Daoy (cell line): ENCODE measurements around the gene GTF3C6. TPM values are rescaled to one million over a fixed set of nuclear protein-coding genes. Genes with fewer than 3 reads are reported as not detected.
"Not testable (repeated sequence)": the region's sequence is repeated elsewhere in the genome, so short reads cannot be mapped to it uniquely, and the experiment has no call there.

Experiments used
- DNase-seq: peaks from one replicate; pipeline ENCODE4 v3.0.0-alpha.2; 2015; ENCODE audit warnings: low read depth
- total RNA-seq: library from RNA; depleted of rRNA; stranded (reverse); fragments of >200 nt; shearing (Covaris generic); gene quantifications from 2 replicates; pipeline ENCODE4 v1.2.3, GENCODE V29; 2014; rRNA removed

GTF3C6 gene
- total RNA-seq, 1 experiment from 2014 or later = 167 TPM

DNA sequence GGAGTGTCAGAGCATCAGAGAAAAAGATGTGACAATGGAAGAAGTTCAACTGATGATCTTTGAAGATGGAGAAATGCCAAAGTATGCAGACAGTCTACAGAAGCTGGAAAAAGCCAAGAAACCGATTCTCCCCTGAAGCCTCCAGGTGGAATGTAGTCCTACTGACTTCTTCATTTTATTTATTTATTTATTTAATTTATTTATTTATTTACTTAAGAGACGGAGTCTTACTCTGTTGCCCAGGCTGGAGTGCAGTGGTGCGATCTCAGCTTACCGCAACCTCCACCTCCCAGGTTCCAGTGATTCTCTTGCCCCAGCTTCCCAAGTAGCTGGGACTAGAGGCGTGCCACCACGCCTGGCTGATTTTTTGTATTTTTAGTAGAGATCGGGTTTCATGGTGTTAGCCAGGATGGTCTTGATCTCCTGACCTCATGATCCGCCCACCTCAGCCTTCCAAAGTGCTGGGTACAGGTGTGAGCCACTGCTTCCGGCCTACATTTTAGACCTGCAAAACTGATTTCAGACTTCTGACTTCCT, 21.1 kb downstream of the GTF3C6 start:
- DNase-seq = no peak

DNA sequence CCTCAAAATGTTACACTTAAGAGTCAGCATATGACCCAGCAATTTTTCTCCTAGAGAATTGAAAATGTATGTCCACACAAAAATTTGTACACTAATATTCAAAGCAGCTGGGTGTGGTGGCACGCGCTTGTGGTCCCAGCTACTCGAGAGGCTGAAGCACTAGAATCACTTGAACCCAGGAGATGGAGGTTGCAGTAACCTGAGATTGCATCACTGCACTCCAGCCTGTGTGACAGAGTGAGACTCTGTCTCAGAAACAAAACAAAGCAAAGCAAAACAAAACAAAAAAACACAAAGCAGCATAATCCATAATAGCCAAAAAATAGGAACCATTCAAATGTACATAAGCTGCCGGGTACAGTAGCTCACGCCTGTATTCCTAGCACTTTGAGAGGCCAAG, 21.7 kb downstream of the GTF3C6 start:
- DNase-seq = no peak

DNA sequence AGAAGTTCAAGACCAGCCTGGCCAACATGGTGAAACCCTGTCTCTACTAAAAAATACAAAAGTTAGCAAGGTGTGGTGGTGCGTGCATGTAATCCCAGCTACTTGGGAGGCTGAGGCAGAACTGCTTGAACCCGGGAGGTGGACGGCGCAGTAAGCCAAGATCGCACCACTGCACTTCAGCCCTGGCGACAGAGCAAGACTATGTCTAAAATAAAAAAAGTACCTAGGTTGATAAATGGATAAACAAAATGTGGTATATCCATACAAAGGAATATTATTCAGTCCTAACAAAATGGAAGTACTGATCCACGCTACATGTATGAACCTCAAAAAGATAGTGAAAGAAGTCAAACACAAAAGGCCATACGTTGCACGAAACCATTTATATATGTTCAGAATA, 22.1 kb downstream of the GTF3C6 start:
- DNase-seq = no peak

DNA sequence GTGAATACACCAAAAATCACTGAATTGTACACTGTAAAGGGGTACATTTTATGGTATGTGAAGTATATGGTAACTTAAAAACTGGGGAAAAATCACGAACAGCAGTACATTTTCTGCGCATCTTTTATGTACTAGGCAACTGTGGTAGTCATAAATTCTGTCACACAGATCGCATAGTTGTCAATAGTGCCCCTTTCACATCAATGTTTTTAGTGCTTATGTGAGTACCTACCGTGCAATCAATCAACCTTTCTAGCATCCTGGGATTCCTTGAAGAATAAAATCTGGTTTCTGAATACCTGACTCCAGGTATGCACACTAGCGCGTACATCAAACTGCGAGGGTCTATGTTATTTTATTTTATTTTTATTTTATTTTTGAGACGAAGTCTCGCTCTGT, 22.7 kb downstream of the GTF3C6 start:
- no peak for DNase-seq

DNA sequence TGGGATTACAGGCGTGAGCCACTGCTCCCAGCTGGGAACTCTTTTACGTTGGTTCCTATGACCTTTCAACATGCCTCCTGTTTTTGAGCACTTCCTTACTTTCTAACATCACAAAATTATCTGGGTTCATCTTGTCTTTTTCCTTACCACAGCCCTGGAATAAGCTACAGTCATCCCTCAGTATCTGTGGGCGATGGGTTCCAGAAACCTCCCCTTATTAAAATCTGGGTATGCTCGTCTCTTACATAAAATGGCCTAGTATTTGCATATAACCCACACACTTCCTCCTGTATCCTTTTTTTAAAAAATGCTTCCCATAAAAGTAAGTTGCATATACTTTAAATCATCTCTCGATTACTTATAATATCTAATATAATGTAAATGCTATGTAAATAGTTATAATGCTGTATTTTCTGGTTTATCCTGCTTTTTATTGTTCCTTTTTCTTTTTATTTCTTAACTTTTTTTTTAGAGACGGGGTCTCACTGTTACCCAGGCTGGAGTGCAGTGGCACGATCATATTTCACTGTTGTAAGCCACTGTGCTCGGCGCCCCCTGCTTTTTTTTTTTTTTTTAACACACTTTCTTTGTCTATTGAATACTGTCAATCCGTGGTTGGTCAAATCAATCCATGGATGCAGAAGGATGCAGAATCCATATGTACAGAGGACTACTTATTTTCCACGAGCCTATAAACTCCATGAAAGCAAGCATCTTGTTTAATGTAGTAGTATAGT, 32.5 kb downstream of the GTF3C6 start:
- no peak for DNase-seq

DNA sequence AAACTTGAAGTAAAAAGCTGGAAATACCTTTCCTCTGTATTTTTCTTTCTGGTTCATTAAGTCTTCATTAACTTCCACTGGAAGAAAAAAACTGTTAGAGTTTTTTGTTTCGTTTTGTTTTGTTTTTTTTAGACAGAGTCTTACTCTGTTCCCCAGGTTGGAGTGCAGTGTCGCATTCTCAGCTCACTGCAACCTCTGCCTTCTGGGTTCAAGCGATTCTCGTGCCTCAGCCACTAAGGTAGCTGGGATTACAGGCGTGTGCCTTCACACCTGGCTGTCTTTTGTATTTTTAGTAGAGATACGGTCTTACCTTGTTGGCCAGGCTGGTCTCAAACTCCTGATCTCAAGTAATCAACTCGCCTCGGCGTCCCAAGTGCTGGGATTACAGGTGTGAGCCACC, 38.2 kb downstream of the GTF3C6 start:
- no peak for DNase-seq

DNA sequence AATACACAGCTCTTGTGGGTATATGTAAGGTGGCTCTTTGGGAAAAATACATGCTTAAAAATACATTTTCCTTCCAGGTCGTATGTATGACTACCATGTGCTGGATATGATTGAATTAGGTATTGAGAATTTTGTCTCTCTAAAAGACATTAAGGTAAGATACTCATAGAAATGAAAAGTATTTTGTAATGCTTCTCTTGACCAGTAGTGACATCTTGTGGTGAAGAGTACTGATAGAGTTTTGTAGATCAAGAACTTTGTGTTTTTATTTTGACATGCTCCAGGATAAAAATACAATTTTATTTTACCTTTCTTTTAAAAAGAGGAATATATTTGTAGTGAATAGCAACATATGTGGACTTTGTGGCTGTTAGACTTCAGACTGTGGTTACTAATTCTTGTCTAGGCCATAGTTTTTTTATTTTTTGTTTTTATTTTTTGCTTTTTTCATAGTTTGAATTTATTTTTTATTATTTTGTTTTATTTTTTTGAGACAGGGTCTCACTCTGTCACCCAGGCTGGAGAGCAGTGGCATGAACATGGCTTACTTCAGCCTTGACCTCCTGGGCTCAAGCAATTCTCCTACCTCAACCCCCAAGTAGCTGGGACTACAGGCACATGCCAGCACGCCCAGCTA, 41.2 kb downstream of the GTF3C6 start:
- DNase-seq = no peak

DNA sequence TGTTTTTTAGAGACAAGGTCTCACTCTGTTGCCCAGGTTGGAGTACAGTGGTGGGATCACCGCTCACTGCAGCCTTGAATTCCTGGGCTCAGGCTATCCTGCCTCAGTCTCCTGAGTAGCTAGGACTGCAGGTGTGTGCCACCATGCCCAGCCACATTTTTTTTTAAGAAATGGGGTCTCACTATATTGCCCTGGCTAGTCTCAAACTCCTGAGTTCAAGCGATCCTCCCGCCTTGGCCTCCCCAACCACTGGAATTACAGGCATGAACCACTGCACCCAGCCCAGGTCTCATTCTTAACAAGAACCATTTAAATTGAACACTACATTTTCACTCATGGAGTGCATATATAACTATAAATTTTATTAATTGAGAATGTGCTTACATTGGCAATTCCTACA, 43.8 kb downstream of the GTF3C6 start:
- no peak for DNase-seq

DNA sequence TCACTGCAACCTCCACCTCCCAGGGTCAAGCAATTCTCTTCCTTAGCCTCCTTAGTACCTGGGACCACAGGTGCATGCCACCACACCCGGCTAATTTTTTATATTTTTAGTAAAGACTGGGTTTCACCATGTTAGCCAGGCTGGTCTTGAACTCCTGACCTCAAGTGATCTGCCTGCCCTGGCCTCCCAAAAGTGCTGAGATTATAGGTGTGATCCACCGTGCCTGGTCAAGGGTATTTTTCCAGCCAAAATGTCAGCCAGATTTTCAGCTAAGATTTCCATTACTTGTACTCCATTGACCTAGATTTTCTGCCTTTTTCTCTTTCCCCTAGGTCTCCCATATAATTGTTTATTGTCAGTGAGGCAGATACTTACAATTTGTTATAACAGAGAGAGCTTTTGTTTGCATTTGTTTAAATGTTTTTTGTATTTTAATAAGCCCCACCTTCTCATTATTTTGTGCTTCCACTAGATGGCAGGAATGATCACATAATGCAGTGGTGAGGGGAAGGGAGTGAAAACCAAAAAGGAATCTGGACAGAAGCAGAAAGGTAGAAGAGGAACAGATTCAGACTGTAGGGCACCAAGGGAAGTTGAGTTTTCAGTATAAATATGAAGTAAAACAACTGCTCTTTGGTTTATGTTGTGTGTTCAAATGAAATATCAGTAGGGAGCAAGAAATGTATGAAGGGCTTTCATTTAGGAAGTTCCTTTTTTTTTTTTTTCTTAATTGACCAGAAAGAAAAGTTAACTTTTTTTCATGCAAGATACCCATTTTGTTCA, 53.0 kb downstream of the GTF3C6 start:
- DNase-seq = peak; percentile 7

DNA sequence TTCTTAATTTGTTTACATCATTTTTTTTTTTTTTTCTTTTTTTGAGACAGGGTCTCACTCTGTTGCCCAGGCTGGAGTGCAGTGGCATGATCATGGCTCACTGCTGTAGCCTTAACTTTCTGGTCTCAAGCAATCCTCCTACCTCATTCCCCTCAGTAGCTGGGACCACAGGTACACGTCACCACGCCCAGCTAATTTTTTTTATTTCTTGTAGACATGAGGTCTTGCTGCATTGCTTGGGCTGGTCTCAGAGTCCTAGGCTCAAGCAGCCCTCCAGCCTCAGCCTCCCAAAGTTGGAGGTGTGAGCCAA, 53.6 kb downstream of the GTF3C6 start:
- DNase-seq = no peak

DNA sequence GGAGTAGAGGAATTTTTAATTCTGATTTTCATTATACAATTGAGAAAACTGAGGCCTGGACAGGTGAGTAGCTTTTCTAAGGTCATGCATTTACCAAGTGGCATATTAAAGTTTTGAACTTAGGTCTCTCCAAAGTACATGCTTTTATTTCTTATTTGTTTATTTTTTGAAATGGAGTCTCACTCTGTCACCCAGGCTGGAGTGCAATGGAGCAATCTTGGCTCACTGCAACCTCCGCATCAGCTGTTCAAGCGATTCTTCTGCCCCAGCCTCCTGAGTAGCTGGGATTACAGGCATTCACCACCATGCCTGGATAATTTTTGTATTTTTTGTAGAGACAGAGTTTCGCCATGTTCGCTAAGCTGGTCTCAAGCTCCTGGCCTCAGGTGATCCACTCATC, 54.0 kb downstream of the GTF3C6 start:
- DNase-seq = not testable (repeated sequence)

DNA sequence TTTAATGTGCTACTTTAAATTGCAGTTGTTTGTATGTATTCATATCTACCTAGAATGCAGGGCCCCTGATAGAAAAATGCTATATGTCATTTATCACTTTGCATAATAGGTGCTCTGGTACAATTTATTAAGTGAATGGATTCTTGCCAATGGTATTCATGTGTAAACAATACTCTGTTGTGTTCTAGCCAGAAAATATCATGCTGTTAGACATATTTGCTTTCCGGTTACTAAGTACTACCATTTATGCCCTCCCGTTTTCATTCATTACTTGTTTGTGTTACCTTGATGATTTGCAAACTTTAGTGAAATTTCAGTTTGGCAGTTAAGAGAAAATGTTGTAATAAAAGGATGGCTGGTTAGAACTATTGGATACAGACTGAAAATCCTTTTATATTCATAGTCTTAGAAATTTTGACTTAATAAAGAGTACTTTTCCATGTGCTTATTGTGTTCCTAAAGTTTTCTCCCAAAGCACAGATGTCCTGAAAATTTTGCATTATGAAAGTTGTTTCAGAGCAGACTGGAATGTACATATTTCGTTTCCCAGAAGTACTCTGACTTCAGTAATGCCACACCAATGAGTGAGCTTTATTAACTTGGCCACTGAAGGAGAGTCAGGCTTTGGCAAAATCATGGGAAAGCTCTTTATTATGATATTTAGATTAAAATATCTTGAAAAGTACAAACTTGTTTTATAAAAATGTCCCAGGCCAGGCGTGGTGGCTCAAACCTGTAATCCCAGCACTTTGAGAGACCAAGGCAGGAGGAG, 54.8 kb downstream of the GTF3C6 start:
- no peak for DNase-seq

DNA sequence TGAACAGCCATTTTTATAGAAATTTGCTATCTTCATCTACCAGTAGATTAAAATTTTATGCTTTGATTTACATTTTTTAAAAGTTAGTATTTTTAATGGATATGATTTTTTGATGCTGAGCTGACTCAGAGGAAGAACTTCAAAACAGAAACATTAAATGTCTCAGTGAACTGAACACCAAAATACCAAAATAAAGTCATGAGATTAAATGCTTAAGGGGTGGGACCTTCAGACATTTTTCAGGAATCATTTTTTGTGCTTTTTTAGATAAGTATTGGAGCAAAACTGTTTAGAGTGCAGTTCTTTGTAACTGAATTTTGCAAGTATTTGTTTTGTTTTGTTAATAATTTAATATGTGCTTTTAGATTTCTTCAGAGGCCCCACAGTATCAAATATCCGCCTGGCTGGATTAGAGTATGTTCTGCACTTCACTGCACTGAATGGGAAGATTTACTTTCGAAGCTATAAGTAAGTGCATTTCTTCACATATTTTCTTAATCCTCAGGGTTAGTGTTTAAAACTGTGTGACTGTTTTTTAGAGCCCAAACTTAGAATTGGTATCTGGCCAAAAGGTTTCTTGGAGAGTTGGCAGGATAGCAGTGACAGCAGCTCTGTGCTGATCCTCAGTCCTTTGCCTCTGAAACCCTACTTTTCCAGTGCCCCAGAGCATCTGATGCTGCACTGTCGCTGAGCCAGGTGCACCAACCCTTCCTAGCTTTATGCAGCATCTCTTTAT, 57.1 kb downstream of the GTF3C6 start:
- DNase-seq = no peak

DNA sequence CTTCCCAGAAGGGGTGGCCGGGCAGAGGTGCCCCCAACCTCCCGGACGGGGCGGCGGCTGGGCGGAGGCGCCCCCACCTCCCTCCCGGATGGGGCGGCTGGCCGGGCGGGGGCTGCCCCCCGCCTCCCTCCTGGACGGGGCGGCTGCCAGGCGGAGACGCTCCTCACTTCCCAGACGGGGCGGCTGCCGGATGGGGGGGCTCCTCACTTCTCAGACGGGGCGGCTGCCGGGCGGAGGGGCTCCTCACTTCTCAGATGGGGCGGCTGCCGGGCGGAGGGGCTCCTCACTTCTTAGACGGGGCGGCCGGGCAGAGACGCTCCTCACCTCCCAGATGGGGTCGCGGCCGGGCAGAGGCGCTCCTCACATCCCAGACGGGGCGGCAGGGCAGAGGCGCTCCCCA, 58.7 kb downstream of the GTF3C6 start:
- not testable (repeated sequence) for DNase-seq

Other genes starting within 250 kb of the GTF3C6 start
- gene CDK19, start 143.2 kb upstream of the GTF3C6 start, total RNA-seq = 8.2 and 10.2 TPM in 2 replicates
- 110 and 133 TPM in 2 replicates for gene AMD1, start 83.9 kb upstream of the GTF3C6 start, total RNA-seq
- gene RPF2, start 23.3 kb downstream of the GTF3C6 start, total RNA-seq = 149 and 196 TPM in 2 replicates
- 1.2 and 7.6 TPM in 2 replicates for gene SLC16A10, start 128.8 kb downstream of the GTF3C6 start, total RNA-seq